HG02884 (cell line): ENCODE measurements around the gene CA5A.
"Not testable (repeated sequence)": the region's sequence is repeated elsewhere in the genome, so short reads cannot be mapped to it uniquely, and the experiment has no call there.

Source experiments
- ATAC-seq: cut with Tn5 transposase; IDR thresholded peaks from one replicate; pipeline ENCODE4 v1.9.1; 2021; ENCODE audit warnings: mild to moderate bottlenecking, moderate library complexity; ENCODE audit not compliant: unreplicated experiment

CA5A gene

GRCh38 chr16:87897521-87898505, 38.5 kb downstream of the CA5A start:
- no peak for ATAC-seq

- ATAC-seq = not testable (repeated sequence)
These were observed 39.3 kb downstream of the CA5A start for GRCh38 chr16:87896924-87897520.

GRCh38 chr16:87896176-87896890, 40.0 kb downstream of the CA5A start:
- ATAC-seq = not testable (repeated sequence)

- ATAC-seq = peak; percentile 84
These were observed 40.6 kb downstream of the CA5A start for GRCh38 chr16:87895641-87896141.

- ATAC-seq = not testable (repeated sequence)
These were observed 42.3 kb downstream of the CA5A start for GRCh38 chr16:87894005-87894404.

GRCh38 chr16:87891764-87892163, 44.6 kb downstream of the CA5A start:
- no peak for ATAC-seq

GRCh38 chr16:87889762-87890161, 46.6 kb downstream of the CA5A start:
- ATAC-seq = not testable (repeated sequence)

- not testable (repeated sequence) for ATAC-seq
These were observed 48.0 kb downstream of the CA5A start for GRCh38 chr16:87888346-87888745.

GRCh38 chr16:87887931-87888330, 48.4 kb downstream of the CA5A start:
- ATAC-seq = not testable (repeated sequence)

GRCh38 chr16:87885371-87885967, 50.9 kb downstream of the CA5A start:
- not testable (repeated sequence) for ATAC-seq

- no peak for ATAC-seq
These were observed 53.8 kb downstream of the CA5A start for GRCh38 chr16:87882436-87883019.

- no peak for ATAC-seq
These were observed 54.8 kb downstream of the CA5A start for GRCh38 chr16:87881324-87882200.

GRCh38 chr16:87880117-87880696, 56.1 kb downstream of the CA5A start:
- no peak for ATAC-seq

- ATAC-seq = not testable (repeated sequence)
These were observed 56.8 kb downstream of the CA5A start for GRCh38 chr16:87879411-87880013.

GRCh38 chr16:87878704-87879103, 57.6 kb downstream of the CA5A start:
- no peak for ATAC-seq

GRCh38 chr16:87877942-87878507, 58.3 kb downstream of the CA5A start:
- ATAC-seq = no peak

GRCh38 chr16:87874639-87875427, 61.5 kb downstream of the CA5A start:
- no peak for ATAC-seq
